NCI-H460 (cell line): Measurements from ENCODE around the gene DIPK1B. TPM values are rescaled to one million over a fixed set of nuclear protein-coding genes. Genes with fewer than 3 reads are reported as not detected.

Experiments
- DNase-seq: peaks from one replicate; pipeline ENCODE4 v3.0.0-alpha.2; 2016; ENCODE audit warnings: low read depth; ENCODE audit errors: extremely low read depth
- total RNA-seq: library from RNA; depleted of rRNA; stranded (reverse); fragments of >200 nt; shearing (Covaris generic); gene quantifications from 2 replicates; pipeline ENCODE4 v1.2.3, GENCODE V29; 2014

The DIPK1B gene
- total RNA-seq, 1 experiment from 2014 or later: 14.4 TPM

DNA sequence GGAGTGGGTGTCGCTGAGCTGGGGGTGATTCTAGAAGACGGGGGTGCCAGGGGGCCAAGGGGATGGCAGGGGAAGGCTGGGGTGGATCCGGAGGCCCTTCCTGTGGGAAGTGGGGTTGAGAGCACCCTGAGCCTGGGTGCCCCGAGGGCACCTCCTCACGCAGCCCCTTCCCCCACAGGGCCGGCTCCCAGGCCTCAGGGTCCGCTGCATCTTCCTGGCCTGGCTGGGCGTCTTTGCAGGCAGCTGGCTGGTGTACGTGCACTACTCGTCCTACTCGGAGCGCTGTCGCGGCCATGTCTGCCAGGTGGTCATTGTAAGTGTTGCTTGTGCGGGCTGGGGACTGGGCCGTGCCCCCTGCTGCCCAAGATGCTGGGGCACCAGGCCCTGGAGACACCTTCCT is 5.0 kb downstream of the DIPK1B start:
- no peak for DNase-seq

DNA sequence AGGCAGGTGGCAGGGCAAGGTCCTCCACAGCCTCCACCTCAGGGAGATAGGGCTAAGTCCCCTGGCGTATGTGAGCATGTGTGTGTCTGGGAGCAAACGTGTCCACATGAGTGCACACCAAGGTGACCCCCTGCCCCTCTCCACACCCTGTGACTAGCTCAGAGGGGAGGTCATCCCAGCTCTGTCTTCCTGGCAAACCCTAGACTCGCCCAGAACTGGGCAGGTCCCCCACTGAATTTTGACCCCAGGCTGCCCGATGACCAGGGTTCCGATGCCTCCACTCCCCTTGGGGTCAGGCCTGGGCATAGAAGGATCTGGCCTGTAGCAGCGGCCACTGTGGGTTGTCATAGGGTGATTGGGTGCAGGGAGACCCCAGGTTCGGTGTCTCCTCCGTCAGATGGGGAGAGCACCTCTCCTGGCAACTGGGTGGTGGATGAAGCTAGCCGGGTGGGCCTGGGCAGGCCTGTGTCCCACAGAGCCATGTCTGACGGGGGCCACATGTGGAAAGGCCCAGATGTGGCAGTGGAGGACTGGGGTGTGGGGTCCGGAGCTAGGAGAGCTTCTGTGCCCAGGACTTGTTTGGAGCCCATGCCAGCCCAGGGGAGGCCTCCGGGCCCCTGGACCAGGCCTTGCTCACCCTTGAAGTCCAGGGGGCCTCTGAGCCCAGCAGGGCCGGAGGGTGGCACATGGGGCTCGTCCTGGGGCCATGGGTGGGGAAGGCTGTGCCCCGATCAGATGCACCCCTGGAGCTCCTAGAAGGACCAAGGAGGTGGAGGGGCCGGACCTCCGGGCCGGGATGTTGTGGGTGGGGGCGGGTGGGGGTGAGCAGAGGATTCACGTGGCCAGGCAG is 6.2 kb downstream of the DIPK1B start:
- no peak for DNase-seq

DNA sequence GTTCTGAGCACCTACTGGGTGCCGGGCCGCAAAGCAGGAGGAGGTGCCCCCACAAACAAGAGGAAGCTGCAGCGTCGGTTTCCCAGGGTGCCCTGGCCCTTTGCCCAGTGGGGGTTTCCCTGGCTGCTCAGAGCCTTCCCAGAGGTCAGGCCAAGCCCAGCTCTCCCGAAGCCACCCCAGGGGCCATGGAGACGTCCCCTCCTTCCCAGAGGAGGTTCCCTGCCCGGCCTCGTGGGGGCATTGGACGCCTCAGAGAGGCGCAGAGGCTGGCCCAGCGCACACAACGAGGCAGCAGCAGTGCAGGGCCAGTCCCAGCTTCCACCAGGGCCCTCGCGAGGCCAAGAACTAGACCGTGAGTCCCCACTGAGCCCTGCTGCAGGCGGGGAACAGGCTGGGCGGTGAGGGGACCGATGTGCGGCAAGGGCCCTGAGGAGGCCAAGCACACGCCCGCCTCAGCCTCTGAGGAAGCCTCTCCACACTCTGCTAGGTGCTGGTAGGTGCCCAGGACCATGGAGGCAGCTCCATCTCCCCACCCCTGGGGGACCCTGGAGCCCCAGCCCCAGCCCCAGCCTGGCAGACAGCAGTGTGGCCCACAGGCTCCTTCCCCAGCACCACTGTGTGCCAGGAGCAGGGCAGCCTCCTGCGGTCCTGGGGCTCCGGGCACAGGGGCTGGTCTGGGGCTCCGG is 7.0 kb downstream of the DIPK1B start:
- DNase-seq: no peak

DNA sequence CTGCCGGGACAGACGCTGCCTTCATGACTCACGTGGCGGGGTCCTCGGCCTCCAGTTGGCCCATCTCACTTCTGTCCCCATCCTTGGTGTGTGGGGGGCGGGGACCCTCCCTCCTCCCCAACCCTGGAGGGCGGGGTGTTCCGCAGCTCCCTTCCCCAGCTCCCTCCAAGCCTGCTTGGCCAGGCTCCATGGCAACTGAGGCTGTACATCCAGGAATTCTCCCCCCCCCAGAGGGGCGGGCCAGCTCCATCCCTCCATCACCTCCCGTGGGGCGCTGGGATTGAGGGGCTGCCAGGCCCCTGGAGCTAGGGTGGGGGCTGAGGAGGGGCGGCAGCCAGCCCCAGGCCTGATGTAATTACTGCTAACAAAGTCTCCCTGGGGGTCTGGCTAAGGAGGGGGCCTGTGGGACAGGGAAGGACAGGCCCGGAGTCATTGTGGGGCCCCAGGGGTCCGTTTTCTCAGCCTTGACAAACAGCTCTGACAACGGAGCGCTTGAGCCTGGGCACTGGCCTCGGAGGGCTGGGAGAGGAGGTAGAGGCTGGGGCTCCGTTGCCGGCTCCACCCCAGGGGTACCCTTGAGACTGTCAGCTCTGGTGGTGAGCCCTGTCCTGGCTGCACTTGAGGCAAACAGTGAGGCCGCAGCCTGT is 8.0 kb downstream of the DIPK1B start:
- DNase-seq: no peak

DNA sequence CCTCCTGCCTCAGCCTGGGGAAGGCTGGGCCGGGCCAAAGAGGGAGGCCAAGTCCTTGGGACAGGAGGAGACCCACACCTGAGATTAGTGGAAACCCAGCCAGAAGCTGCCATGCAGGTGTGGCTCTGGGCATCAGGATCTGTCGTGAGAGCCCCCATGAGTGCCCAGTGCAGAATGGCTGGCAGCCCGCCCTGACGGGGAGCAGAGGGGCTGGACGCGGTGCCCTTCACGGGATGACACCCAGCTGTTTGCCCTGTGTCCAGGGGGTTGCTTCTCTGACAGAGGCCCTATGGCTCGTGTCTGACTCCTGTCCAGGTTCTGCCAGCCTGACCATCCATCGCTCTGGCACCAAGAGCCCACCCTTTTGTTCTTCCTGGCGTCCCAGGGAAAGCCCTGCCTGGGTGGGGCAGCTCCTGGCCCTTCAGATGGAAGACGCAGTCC is 8.5 kb downstream of the DIPK1B start:
- no peak for DNase-seq

DNA sequence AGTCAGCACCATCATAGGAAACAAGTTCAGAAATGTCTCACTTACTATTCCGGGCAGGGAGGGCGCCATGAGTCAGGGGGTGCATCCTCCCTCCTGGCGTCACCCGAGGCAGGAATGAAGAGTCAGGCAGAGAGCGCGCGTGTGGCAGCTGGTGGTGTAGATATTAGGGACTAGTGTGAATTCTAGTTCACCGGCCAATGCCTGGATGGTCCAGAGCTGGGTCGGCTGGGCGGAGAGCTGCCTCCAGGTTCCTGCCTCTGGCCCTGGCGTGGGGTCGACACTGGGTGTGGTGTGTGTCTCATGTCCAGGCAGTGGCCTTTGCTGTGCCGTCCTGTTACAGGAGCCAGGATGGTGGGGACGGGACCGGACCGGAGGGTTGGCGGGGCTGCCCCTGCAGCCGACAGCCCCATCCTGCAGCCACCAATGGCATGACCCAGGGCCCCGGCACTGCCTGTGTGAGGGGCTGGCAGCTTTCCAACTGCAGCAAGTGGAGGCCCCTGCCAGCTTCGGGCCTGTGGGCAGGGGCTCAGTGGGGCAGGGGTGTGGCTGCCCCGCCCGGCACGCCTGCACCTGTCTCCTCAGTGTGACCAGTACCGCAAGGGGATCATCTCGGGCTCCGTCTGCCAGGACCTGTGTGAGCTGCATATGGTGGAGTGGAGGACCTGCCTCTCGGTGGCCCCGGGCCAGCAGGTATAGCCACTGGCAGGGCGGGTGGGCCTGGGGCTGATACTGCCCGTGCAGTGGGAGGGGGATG is 9.1 kb downstream of the DIPK1B start:
- peak; percentile 67 for DNase-seq

DNA sequence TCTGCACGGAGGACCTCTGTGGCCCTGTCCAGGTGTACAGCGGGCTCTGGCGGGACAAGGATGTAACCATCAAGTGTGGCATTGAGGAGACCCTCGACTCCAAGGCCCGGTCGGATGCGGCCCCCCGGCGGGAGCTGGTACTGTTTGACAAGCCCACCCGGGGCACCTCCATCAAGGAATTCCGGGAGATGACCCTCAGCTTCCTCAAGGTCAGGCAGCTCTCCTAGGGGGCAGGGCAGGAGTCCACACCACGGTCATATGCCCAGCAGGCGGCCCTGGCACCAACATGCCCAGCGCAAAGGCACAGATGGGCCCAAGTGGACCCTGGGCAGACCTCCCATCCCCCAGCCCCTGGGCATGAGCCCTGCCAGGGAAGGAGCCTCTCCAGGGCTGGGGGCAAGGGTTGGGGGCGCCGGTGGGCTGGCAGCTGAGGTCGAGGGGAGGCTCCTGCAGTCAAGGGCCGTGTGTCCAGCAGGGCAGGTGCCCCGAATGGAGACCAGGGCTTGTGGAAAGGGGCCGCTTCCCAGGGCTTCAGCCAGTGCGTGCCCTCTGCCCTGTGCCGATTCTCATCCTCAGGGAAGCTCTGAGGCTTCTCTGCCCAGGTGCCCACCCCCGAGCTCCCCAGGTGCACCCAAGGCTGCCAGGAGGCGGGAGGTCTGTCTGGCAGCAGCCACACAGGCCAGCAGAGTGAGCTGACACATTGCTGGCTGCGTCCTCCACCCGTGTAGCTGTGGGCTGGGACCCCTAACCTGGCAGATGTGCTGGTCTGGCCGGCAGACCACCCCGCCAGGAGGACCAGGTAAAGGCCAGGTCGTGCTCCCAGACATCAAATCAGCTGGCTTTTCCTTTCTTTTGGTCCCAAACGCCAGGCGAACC is 10.0 kb downstream of the DIPK1B start:
- DNase-seq: no peak

DNA sequence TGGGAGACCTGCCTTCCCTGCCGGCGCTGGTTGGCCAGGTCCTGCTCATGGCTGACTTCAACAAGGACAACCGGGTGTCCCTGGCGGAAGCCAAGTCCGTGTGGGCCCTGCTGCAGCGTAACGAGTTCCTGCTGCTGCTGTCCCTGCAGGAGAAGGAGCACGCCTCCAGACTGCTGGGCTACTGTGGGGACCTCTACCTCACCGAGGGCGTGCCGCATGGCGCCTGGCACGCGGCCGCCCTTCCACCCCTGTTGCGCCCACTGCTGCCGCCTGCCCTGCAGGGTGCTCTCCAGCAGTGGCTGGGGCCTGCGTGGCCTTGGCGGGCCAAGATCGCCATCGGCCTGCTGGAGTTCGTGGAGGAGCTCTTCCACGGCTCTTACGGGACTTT is 10.6 kb downstream of the DIPK1B start:
- no peak for DNase-seq

DNA sequence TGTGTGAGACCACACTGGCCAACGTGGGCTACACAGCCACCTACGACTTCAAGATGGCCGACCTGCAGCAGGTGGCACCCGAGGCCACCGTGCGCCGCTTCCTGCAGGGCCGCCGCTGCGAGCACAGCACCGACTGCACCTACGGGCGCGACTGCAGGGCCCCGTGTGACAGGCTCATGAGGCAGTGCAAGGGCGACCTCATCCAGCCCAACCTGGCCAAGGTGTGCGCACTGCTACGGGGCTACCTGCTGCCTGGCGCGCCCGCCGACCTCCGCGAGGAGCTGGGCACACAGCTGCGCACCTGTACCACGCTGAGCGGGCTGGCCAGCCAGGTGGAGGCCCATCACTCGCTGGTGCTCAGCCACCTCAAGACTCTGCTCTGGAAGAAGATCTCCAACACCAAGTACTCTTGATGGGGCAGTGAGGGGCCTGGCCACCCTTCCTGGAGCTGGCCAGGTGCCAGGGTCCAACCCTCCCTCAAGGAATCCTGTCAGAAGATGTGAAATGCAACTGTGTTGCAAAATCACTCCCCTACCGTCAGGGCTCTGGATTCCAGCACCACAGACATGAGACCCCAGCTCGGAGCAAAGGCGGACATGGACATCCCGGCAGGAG is 11.1 kb downstream of the DIPK1B start:
- no peak for DNase-seq

DNA sequence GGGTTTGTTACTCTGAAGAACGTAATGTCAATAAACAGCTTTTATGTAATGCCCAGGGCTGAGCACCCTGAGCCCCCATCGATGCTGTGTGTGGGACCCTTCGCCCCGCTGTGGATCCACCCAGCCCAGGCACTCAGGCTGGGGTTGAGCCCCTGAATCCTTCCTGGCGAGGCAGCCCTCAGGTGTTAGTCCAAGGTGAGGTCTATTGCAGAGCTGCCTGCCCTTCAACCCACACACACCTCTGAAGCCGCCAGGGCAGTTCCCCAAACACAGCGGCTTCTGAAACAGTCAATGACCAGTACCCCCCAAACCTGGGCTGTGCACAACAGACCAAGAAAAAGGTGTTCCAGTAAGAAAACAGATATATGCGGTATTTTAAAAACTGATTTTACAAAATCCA is 11.6 kb downstream of the DIPK1B start:
- no peak for DNase-seq

DNA sequence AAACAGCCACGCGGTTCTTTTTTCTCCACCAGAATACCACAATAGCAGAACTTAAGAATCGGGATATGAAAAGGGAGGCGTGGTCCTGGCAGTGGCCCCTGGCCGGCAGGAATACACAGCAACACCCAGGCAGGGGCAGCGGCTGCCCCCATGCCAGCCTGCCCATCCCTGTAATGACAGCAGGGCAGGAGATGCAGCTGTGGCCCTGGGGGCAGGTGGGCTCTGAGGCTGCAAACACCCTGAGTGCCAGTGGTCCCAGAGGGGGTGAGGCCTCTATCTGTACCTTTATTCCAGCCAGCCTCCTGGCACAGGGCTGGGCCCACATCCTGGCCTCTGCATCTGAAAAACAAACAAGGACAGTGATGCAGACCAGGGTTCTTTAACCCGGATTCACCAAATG is 12.4 kb downstream of the DIPK1B start:
- DNase-seq: no peak

DNA sequence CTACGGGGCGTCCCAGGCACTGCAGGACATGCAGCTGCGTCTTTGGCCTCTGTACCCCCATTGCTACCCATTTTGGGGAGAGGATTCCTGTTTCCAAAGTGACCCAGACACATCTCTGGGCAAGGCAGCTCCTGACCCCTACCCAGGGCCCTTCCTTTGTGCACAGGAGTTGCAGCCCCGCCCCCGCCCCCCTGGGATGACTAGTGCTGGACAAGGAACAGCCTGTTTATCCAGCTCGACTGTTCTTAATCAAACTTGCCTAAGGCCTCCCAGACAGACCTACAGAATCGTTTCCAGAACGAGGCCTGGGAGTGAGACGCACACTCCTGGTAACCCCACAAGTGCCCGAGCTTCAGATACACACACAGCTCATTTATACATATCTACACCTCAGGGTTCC is 13.2 kb downstream of the DIPK1B start:
- no peak for DNase-seq

DNA sequence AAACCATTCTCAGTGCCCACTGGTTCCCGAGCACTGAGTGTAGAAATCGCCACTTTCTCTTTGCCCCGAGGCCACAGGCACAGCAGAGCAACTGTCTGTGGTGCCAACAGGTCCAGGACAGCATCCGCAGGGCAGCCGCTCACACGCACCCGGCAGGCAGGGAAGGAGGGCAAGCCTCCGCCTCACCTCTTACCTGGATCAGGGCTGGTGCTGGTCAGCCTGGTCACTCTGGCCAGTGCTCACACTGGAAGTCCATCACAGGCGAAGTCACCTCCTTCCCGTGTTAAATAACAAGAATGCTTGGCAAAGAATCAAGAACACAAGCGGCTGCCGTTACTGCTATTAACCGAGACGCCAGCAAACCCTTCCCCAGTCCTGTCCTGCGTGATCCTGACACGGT is 13.7 kb downstream of the DIPK1B start:
- DNase-seq: no peak

DNA sequence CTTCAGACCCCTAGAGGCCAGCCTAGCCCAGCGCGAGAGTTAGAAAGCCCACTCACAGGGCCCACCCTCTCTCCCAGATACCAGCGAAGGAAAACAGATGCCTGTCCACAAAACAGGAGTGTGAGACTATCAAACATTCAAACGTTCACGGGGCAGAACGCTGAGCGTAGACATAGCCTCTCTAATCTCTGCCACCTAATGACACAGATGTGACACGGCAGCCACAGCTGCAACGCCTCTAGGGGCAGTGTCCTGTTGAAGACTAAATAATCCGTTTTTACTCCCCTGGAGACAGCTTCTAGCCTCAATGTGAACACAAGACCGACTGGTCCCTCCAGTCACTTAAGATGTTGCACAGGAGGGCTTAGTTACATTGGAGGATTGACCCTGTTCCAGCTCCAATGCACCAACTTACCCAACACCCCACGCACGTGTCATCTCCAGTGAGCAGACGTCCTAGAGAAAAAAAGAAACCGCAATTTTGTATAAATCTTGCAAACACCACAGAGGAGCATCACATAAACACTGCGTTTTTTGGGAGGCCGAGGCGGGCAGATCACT is 14.3 kb downstream of the DIPK1B start:
- peak; percentile 47 for DNase-seq

DNA sequence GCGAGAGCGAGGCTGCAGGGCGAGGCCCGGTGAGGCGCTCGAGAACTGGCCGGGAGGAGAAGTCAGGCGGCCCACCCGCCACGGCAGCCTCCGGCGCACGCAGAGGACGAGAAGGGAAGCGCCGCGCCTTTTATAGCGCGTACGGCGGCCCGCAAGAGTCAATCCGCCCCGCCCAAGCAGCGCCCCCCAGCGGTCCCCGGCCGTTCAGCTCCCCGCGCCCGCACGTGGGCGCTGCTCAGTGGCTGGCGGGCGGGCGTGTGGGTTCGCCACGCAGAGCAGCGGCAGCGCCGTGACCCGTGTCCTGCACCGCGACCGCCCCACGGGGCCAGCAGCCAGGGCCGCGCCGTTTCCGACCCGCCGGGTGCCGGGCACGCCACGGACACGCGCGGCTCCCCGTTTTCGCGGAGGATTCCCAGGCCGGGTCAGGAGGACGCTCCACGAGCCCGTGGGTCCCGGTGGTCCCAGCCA is 15.7 kb downstream of the DIPK1B start:
- peak; percentile 82 for DNase-seq

DNA sequence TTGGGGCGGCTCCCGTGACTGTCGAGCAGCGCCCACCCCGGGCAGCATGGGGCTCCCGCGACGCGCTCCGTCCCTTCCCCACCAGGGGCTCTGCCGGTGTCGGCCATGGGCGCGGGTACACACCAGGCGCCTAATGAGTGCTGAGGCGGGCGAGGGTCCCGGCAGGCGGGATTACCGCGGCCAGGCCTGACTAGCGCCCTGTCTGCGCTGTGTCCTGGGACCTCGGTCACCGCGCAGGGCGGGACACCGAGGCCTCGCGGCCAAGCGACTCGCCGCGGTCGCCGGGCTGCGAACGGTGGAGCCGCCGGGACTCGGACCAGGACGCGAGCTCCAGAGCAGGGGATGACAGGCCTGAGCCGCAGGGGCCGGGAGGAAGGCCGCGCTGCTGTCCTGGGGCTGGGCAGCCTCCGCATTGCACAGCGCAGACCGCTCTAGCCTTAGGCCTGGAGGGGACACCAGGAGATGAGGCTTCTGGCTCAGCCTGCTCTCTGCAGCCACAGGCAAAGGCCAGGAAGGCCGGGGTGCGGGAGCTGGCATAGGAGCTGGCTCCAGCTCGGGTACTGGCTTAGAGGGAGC is 16.3 kb downstream of the DIPK1B start:
- DNase-seq: no peak

DNA sequence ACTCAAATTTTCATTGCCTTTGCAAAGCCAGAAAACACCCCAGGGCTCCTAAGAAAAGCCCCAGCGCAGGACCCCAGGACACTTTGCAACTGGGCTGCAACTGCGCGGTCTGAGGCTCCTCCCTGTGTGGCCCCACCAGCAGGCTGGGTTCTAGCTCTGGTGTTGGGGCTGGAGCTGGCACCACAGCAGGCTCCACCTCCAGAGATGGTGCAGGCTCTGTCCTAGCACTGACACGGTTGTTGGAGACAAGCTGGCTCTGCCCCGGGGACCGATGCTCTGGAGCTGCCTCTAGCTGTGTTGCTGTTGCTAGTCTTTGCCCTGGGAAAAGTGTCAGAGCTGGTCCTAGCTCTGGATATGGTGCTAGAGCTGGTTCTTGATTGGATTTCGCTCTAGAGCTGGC is 16.8 kb downstream of the DIPK1B start:
- DNase-seq: no peak

DNA sequence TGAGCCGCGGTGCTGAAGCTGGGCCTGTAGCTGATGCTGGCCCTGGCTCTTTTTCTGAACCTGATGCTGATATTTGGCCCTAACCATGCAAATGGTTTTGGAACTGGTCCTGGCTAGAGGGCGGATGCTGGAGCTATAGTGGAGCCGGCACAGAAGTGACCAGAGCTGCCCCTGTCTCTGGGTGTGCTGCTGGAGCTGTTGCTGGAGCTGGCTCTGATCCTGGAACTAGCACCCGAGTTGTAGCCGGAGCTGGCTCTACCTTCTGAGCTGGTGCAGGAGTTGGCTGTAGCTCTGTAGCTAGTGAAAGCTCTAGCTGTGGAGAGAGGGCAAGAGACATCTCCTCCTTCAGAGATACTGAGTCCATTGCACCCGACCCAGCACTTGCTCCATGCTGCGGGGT is 17.6 kb downstream of the DIPK1B start:
- DNase-seq: no peak
